Activated CD8-positive, alpha-beta memory T cell treated with anti-CD3 and anti-CD28 coated beads, Interleukin-2, amount 50 U/mL, for 48 hours (primary cell): ENCODE results near the gene LTBP4.

Experiments
- DNase-seq: peaks from one replicate; pipeline ENCODE4 v3.0.0-alpha.2; 2020

Gene LTBP4

GRCh38 chr19:40671404-40671803 is 70.2 kb downstream of the LTBP4 start:
- no peak for DNase-seq

- no peak for DNase-seq
Measured at GRCh38 chr19:40672038-40672437, 70.9 kb downstream of the LTBP4 start.

- DNase-seq, result no peak
Measured at GRCh38 chr19:40672573-40673299, 71.6 kb downstream of the LTBP4 start.

GRCh38 chr19:40673397-40673796 is 72.2 kb downstream of the LTBP4 start:
- no peak for DNase-seq

GRCh38 chr19:40674291-40674690 is 73.1 kb downstream of the LTBP4 start:
- DNase-seq, result no peak

- DNase-seq, result no peak
Measured at GRCh38 chr19:40677156-40677555, 76.0 kb downstream of the LTBP4 start.
